Activated CD8-positive, alpha-beta memory T cell treated with anti-CD3 and anti-CD28 coated beads for 1 hour (primary cell): ENCODE results near the gene CPNE7.
"Not testable (repeated sequence)": the region's sequence is repeated elsewhere in the genome, so short reads cannot be mapped to it uniquely, and the experiment has no call there.

Source experiments
- DNase-seq, 2 donors: peaks; one replicate each; pipeline ENCODE4 v3.0.0-alpha.2; 2020; ENCODE audit warnings: low read depth in 1 of 2; ENCODE audit errors: extremely low read depth in 1 of 2

The CPNE7 gene

DNA sequence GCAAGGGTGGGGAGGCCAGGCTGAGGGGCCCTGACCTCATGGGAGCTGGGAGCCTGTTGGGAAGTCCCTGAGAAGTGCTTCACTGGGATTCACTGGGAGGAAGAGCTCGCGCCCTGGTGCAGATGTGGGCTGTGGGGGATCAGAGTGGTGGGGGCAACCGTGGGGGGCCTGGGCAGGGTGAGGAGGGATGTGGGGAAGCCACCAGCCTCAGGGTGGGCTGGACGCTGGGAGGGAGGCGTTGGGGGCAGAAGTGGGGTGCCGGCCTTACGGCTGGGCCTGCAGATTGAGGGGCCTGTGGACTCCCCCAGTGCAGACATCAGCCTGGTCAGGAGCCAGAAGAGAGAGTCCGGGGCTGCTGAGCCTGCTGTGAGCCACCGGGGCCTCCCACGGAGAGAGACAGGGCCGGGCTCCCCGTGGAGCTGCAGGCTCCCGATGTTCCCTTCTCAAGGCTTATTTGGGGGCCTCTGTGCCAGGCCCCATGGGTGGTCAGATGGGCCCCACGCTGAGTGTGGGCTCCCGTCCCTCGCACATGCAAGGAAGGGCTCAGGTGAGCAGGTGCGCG lies 45.7 kb downstream of the CPNE7 start:
- no peak for DNase-seq

DNA sequence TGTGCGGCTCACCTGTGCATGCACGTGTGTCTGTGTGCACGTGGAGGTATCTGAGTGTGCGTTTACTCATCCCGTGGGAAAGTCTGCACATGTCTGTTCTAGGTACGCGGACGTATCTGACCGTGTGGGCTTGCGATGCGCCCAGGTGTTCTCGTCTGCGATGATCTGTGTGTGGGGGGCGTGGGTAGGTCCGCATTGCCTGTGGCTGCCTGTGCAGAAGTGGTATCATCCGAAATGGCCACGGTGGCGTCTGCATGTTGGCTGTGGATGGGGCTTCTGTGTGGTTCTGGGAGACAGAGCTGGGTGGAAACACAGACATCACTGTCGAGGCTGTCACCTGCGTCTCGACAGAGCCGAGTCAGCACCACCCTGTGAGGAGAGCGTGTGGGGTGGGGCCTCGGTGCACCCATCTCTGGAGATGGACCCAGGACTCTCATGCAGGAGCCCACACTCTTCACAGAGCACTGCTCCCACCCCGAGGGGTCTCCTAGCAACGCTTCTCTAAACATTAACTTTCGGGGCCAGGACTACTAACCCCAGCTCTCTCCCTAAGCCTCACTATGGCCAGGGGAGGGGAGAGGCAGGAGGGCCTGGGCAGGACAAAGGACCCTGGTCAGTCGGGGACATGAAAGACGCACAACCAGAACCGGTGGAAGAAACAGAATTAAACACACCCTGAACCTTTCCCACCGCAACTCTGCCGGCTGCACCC lies 46.3 kb downstream of the CPNE7 start:
- no peak for DNase-seq

DNA sequence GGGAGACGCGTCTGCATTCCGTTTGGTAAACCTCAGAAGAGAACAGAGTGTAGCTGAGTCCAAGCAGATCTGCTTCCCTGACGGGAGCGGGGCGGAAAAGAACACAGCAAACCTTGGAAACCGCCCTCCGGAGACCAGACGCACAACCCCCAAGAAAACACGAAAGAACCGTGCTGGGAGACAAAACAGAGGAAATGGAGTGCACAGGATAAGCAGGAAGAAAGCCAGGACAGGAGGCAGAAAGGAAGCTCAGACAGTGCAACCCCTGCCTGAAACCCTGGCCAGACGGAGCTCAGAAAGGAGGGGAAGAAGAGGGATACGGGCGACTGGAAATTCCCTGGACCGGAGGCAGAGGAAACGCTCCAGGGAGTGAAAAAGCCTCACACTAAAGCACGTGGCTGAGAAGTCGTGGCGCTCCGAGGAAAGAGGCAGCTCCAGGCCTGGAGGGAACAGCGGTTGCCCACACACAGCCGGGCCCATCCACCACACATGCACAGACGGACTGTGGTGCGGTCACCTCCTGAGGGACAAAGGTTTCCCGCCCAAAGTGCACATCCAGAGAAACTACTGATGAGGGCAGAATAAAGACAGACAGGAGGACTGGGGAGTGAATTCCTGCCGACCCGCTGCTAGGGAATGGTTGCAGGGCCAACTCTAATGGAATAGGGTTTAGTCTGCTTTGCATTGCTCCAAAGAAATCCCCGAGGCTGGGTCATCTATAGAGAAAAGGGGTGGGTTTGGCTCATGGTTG lies 48.1 kb downstream of the CPNE7 start:
- DNase-seq, result no peak

DNA sequence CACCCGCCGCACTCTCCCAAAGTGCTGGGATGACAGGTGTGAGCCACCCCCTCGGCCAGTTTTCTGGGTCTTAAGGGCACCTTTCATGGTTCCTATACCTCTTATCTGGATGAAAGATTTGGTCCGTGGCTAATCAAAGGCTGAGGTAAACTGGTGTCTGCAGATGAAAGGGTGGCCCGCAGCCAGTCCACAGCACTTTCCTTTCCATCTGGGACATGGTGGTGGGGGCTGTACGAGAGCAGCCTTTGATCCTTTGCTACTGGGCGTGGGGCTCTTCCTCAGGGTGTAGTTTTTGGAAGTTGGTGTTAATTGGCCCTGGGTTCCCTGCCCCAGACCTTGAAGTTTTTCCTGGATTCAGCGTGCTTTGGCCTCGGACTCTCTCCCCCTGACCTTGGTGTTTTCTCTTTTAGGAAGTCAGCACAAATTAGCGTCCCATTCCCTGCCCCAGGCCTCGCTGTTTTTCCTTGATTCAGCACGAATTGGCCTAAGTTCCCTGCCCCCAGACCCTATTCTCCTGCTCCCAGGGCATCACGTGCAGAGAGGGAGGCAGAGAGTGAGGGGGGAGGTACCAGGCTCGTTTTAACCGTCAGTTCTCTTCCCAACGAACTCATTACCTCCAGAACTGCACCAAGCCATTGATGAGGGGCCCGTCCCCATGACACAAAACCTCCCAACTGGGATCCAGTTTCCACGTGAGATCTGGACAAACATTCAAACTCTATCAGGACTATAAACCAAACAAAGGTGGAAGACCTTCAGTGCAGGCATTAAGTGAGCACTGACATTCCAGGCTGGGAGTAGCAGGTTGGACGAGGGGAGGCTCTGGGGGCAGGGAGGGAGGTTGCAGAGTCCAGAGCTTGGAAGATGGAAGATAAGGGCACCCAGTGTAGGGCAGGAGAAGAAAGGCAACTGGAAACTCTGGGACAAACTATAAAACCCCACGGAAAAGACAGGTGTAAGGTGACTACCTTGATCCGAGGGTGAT lies 49.5 kb downstream of the CPNE7 start:
- DNase-seq, result no peak

DNA sequence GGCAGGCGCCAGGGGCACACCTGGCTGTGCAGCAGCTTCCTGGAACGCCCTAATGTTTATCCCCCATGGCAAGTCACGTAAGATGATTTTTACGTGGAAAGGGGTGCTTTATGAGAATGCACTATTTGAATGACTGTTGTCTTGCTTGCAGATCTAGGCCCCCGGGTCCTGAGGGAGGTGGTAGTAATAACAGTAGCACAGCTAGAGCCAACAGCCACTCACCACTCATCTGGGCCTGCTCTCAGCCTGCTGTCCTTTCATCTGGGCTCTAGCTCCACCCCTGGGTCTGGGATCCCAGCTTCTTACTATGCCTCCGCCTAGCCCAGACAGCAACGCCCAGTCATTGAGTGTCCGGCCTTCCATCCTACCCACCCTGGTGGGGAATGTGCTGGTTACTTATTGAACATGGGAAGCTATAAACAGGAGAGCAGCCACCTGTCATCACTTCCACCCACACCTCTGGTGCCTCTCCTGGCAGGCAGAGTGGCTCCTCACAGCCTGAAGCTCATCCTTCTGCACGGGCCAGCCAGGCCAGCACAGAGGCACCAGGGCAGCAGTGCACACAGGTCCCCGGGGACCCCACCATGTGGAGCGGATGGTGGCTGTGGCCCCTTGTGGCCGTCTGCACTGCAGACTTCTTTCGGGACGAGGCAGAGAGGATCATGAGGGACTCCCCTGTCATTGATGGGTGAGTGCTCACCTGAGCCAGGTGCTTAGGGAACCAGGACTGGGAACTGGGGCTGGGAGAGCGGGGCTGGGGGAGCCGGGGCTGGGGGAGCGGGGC lies 54.5 kb downstream of the CPNE7 start:
- no peak for DNase-seq

DNA sequence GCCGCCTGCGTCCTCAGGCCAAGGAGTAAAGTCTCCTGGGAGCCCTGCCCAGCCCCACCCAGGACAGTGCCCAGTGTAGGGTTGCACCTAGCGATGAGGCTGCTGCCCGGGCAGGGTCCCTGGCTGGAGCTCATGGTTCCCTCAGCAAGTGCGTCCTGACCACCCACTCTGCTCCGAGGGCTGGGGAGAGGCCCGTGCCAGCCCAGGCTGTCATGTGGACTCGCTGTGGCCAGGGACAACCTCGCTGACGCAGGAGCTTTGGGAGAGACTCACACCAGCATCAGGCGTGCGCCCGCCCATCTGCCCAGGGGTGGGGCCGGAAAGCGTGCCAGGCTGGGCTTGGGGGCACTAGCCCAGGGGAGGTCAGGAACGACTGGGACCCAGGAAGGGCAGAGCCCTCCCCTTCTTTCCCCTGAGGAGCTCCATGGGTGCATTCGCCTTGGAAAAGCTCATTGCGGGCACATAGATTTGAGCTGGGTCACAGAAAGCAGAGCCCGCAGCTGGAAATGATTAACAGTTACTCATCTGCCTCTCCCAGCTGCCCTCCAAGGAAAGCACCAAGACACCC lies 57.6 kb downstream of the CPNE7 start:
- no peak for DNase-seq

DNA sequence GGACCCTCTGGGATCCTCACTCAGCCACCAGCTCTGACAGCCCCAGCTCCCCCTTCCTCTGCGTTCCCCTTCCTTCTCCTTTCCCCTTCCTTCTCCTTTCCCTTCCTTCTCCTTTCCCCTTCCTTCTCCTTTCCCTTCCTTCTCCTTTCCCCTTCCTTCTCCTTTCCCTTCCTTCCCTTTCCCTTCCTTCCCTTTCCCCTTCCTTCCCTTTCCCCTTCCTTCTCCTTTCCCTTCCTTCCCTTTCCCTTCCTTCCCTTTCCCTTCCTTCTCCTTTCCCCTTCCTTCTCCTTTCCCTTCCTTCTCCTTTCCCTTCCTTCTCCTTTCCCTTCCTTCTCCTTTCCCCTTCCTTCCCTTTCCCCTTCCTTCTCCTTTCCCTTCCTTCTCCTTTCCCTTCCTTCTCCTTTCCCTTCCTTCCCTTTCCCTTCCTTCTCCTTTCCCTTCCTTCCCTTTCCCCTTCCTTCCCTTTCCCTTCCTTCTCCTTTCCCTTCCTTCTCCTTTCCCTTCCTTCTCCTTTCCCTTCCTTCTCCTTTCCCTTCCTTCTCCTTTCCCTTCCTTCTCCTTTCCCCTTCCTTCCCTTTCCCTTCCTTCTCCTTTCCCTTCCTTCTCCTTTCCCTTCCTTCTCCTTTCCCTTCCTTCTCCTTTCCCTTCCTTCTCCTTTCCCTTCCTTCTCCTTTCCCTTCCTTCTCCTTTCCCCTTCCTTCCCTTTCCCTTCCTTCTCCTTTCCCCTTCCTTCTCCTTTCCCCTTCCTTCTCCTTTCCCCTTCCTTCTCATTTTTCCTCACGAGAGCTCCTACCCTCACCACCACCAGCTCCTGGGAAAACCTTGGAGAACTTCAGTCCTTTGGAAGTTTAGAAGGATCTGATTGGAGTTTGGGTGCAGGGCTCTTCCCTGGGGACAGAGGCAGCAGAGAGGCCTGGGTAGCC lies 59.2 kb downstream of the CPNE7 start:
- not testable (repeated sequence) for DNase-seq

DNA sequence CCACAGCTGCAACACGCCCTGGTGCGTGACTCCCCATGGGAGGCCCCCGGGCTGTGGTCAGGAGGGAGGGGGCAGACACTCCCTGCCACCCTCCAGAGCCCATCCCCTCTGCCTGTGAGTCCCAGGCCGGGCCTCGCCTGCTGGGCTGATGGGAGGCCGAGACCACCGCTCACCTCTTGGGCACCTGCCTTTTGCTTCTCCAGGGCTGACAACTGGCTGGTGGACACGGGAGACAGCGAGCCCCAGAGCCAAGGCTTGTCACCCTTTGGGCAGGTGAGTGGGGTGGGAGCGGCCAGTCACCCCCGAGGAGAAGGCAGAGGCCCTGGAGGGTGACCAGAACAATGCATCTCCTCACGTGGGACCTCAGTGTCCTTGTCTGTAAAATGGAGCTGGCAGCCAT lies 61.1 kb downstream of the CPNE7 start:
- DNase-seq, result no peak

DNA sequence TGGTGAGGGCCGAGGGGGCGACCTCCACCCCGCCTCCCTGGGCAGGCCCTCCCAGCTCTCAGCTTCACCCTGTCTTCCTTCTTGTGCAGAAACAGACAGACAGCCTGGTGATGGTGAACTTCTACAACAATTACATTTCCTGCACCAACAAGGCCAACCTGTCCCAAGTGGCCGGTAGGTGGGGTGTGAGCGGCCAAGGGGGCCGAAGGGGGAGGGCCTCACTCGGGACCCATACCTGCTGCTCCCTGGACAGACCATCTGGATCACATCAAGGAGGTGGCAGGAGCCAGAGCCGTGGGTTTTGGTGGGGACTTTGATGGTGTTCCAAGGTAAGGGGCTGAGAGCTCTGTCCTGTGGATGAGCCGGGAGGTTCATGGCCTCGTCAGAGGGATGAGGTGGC lies 61.8 kb downstream of the CPNE7 start:
- no peak for DNase-seq

DNA sequence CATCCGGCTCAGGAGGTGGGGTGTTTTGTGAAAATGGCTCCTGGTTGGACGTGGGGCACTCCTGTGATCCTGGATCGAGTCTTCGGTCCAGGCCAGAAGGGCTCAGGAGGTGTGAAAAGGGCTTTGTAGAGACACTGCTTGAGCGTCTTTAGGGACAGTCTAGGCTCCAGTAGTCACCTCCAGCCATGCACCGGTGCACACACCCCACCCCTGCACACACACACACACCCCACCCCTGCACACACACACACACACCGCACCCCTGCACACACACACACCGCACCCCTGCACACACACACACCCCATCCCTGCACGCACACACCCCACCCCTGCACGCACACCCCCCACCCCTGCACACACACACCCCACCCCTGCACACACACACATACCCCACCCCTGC lies 62.9 kb downstream of the CPNE7 start:
- DNase-seq, result no peak

DNA sequence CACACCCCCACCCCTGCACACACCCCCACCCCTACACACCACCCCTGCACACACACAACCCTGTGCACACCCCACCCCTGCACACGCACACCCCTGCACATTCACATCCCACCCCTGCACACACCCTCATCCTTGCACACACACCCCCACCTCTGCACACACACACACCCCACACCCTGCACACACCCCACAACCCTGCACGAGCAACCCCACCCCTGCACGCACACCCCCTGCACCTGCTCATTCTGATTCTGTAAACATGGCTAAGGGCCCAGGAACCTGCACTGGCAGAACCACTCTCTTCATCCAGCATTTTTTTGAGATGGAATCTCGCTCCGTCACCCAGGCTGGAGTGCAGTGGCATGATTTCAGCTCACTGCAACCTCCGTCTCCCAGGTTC lies 63.8 kb downstream of the CPNE7 start:
- no peak for DNase-seq

DNA sequence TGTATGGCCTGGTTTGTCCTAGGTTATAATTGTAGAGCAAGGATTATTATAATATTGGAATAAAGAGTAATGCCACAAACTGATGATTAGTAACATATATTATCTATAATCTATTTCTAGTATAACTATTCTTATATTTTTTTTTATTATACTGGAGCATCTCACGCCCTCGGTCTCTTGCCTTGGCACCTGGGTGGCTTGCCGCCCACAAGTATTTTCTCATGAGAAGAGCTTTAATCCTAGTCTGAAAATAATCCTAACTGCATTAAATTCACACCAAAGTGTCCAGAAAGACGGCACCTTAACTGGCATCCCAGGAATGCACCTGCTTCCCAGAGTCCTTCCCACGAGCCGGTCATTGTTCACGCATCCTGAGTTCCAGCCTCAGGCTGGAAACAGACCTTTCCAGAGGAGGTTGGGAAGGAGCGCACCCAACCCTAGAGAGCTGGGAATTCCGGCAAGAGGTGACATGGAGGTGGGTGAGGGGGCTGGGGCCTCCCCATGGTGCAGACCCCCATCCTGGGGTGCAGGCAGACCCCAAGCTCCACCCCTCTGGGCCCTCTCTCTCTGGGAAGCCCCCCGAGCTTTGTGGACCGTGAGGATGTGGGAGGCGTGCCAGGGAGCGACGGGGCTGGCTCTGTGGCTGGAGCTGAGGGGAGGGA lies 66.0 kb downstream of the CPNE7 start:
- DNase-seq, result no peak

DNA sequence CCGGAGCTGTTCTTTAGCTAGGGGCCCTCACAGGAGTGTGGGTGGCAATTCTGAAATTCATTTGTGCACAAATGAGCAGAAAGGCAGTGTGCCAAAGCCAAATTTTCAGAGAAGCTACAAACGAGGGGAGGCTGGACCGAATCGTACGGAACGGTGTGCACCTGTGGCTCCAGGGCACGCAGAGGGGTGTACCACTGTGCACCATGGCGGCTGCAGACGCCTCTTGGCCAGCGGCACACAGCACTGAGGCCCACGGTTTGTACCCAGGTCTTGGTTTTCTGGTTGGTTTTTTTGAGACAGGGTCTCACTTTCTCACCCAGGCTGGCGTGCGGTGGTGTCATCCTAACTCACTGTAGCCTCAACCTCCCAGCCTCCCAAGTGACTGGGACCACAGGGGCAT lies 67.0 kb downstream of the CPNE7 start:
- DNase-seq, result no peak

DNA sequence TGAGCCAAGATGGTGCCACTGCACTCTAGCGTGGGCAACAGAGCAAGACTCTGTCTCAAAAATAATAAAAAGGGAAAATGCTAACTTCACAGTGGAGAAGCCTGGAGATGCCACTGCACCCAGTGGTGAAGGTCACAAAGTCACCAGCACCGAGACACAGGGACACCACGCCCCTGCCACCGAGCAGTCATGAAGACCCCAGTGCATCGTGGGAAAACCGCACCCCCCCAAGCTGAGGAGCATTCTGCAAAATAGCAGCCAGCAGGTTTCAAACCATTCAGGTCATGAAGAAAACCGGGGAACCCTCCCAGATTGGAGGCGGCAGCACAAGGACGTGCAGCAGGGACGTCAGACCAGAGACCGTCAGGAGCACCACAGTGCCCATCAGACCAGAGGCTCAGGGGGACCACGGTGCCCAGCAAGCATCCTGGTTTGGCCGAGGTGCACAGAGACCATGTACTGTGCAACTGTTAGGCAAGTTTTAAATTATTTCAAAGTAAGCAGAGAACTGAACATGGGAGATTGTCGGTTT lies 68.3 kb downstream of the CPNE7 start:
- DNase-seq, result no peak

DNA sequence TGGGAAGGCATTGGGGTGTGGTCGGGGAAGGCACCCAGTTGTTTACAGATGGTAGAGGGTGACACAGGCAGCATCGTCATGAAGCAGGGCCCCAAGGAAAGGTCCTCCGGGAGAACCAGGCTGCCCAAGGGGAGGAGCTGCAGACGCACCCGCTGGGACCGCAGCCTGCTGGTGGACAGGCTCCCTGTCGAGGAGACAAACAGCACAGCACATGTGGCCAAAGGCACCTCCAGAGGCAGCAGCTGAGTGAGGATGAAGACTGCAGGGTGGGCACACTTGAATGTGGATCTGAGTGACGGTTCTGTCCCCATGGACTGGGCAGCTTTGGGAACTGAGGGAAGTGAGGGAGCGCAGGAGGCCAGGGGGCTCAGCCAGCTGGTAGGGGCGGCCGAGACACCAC lies 69.6 kb downstream of the CPNE7 start:
- DNase-seq, result no peak

DNA sequence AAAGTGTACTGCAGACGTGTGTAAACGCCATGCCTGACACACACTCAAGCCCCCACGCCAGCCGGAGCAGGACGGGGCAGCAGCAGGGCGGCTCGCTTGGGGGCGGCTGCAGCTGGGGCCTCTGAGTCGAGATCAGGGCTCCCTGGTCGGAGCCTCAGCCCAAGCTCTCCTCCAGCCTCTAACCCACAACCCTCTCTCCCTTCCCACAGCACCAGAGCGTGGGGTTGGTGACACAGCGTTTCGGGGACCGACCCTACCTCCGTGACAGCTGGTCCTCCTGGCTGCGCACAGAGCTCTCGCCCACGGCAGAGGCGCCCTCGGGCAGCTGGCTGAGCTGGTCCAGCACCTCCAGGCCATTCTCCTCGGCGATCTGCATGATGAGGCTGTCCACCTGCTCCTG lies 70.7 kb downstream of the CPNE7 start:
- no peak for DNase-seq
